Loucy (cell line): ENCODE data around the gene GPER1.
"Not testable (repeated sequence)": the region's sequence is repeated elsewhere in the genome, so short reads cannot be mapped to it uniquely, and the experiment has no call there.

Source experiments
- H2AFZ ChIP-seq: fragments of 200-600 bp; sonication (generic); 2 replicates; pipeline ENCODE4 v1.6.0; 2016; ENCODE audit warnings: antibody characterized with exemption, mild to moderate bottlenecking, low read length, moderate library complexity
- H3F3A ChIP-seq: fragments of 200-600 bp; 2 replicates; pipeline ENCODE4 v1.6.0; 2016; ENCODE audit warnings: antibody characterized with exemption, low read depth, mild to moderate bottlenecking
- H3K27me3 ChIP-seq: fragments of 200-600 bp; sonication (generic); 2 replicates; pipeline ENCODE4 v1.6.1; 2014; ENCODE audit warnings: low read length, mild to moderate bottlenecking; ENCODE audit not compliant: insufficient read depth, poor library complexity, severe bottlenecking
- H3K36me3 ChIP-seq: fragments of 200-600 bp; sonication (generic); 2 replicates; pipeline ENCODE4 v1.6.1; 2016; ENCODE audit warnings: low read length; ENCODE audit not compliant: insufficient read depth
- H3K4me1 ChIP-seq: fragments of 200-600 bp; sonication (generic); 2 replicates; pipeline ENCODE4 v1.5.1; 2014; ENCODE audit warnings: low read length, mild to moderate bottlenecking; ENCODE audit not compliant: insufficient read depth, poor library complexity, severe bottlenecking
- H3K4me2 ChIP-seq: fragments of 200-600 bp; sonication (generic); 2 replicates; pipeline ENCODE4 v1.6.0; 2014; ENCODE audit warnings: antibody characterized with exemption, low read length, low read depth, mild to moderate bottlenecking; ENCODE audit not compliant: poor library complexity, severe bottlenecking
- H3K4me3 ChIP-seq: fragments of 200-600 bp; sonication (generic); 2 replicates; pipeline ENCODE4 v1.5.1; 2014; ENCODE audit warnings: low read length, mild to moderate bottlenecking, mixed read lengths; ENCODE audit not compliant: poor library complexity, severe bottlenecking
- H3K79me2 ChIP-seq: fragments of 200-600 bp; sonication (generic); 2 replicates; pipeline ENCODE4 v1.6.1; 2014; ENCODE audit warnings: low read length; ENCODE audit not compliant: insufficient read depth
- H3K9ac ChIP-seq: fragments of 200-600 bp; sonication (generic); 2 replicates; pipeline ENCODE4 v1.6.0; 2014; ENCODE audit warnings: mild to moderate bottlenecking, low read depth, low read length, moderate library complexity; ENCODE audit not compliant: poor library complexity, severe bottlenecking
- H3K9me2 ChIP-seq: fragments of 200-600 bp; sonication (generic); replicated peaks from 2 replicates; pipeline ENCODE4 v1.6.1; 2016; ENCODE audit warnings: low read depth, low read length, mixed read lengths
- H3K9me3 ChIP-seq: fragments of 200-600 bp; sonication (generic); 2 replicates; pipeline ENCODE4 v1.6.1; 2014; ENCODE audit warnings: mild to moderate bottlenecking, antibody characterized with exemption, low read length, low read depth; ENCODE audit not compliant: insufficient read depth
- H4K20me1 ChIP-seq: fragments of 200-600 bp; sonication (generic); 2 replicates; pipeline ENCODE4 v1.6.0; 2014; ENCODE audit warnings: antibody characterized with exemption, low read length, mild to moderate bottlenecking; ENCODE audit not compliant: insufficient read depth, poor library complexity, severe bottlenecking
- EZH2phosphoT487 ChIP-seq: fragments of 200-600 bp; IDR thresholded peaks from 2 replicates; pipeline ENCODE4 v1.6.1; 2018; ENCODE audit warnings: antibody characterized with exemption, mild to moderate bottlenecking, moderate library complexity, borderline replicate concordance
- TF ChIP-seq, protein P1 (sequence below): fragments of 200-600 bp; sonication (generic); conservative IDR thresholded peaks from 2 replicates; pipeline ENCODE4 v1.5.1; 2014; ENCODE audit warnings: mild to moderate bottlenecking, antibody characterized with exemption, low read length

The GPER1 gene

DNA sequence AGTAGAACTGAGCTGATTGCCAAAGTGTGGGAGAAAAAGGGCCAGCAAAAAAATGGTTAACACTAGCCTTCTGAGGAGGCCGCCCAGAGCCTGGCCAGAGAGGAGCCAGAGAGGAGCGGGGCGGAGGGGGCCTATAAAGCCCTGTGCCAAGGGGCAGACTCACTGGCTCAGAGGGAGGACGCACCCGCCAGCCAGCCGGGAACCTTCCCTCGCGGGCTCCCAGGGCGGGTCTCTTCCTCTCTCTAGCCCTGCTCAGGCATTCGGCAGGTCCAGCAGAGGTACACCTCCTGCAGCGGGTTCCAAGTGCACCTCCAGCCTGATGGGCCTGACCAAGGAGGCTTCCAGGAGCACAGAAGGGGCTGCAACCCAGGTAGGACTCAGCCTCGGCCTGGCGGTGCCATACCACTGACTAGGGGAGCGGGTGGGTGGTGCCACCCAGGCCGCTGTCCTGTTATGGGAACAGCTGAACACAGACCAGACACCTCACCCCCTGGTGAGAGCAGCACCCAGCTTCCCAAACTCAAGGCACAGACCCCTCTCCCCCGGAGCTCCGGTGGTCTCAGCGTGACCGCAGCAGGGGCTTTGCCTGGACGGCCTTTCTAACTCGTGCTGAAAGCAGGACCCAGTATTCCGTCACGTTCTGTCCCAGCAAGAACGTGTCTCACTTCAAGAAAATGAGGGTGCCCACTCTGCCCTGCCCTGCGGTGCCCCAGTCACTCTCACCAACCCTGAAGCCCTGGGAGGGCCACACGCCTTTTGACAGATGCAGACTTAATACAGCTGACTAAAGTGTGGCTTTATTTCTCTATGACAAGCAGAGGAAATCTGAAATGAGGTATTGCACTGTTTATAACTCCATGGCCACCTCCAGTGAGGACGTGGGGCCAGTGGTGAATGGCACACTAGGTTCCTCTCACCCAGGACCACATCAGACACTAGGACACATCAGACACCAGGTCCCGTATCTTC lies at the start of gene GPER1:
Gene GPER1, plus strand, starts transcription at position 162 of the 969 bp plus-strand sequence. CDS start 3,616 bp downstream, outside the sequence.
- H3K4me1 ChIP-seq = peaks cover 4% of the 10 kb centered on the region
- no peaks in the 10 kb centered on the region for H3K9me2 ChIP-seq
- H3K9ac ChIP-seq = peak within 1 kb of the TSS; percentile 18
- H3K9me3 ChIP-seq = no peaks in the 10 kb centered on the region
- no peaks in the 10 kb centered on the region for H4K20me1 ChIP-seq
- no peak for TF ChIP-seq EZH2phosphoT487
- TF ChIP-seq, protein P1, sequence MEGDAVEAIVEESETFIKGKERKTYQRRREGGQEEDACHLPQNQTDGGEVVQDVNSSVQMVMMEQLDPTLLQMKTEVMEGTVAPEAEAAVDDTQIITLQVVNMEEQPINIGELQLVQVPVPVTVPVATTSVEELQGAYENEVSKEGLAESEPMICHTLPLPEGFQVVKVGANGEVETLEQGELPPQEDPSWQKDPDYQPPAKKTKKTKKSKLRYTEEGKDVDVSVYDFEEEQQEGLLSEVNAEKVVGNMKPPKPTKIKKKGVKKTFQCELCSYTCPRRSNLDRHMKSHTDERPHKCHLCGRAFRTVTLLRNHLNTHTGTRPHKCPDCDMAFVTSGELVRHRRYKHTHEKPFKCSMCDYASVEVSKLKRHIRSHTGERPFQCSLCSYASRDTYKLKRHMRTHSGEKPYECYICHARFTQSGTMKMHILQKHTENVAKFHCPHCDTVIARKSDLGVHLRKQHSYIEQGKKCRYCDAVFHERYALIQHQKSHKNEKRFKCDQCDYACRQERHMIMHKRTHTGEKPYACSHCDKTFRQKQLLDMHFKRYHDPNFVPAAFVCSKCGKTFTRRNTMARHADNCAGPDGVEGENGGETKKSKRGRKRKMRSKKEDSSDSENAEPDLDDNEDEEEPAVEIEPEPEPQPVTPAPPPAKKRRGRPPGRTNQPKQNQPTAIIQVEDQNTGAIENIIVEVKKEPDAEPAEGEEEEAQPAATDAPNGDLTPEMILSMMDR = no peak
- peak within 1 kb of the TSS; percentile 73; the same call in 1 of the 2 replicates for H2AFZ ChIP-seq
- no peak within 1 kb of the TSS for H3K4me3 ChIP-seq
- H3K79me2 ChIP-seq = no peaks in the 10 kb centered on the region
- H3K36me3 ChIP-seq = no peaks in the 10 kb centered on the region
- H3F3A ChIP-seq = no peaks in the 10 kb centered on the region
- no peaks in the 10 kb centered on the region for H3K27me3 ChIP-seq
- H3K4me2 ChIP-seq = no peak within 1 kb of the TSS

DNA sequence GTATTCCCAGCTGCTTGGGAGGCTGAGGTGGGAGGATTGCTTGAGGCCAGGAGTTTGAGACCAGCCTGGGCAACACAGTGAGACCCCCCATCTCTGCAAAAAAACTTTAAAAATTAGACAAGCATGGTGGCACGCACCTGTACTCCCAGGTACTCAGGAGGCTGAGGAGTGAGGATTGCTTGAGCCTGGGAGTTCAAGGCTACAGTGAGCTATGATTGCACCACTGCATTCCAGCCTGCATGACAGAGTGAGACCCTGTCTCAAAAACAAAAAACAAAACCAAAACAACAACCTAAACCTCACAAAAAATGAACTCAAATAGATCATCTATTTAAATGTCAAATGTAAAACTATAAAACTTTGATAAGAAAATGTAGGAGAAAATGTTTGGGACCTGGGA lies 47.7 kb upstream of the GPER1 start:
- H3K4me2 ChIP-seq, H3K4me3 ChIP-seq, H4K20me1 ChIP-seq, H3K27me3 ChIP-seq, H3K9me3 ChIP-seq, H3K9ac ChIP-seq, H3K79me2 ChIP-seq, H2AFZ ChIP-seq, H3K9me2 ChIP-seq, H3F3A ChIP-seq, H3K36me3 ChIP-seq: not testable (repeated sequence)
- peaks cover 33% of the 10 kb centered on the region for H3K4me1 ChIP-seq

DNA sequence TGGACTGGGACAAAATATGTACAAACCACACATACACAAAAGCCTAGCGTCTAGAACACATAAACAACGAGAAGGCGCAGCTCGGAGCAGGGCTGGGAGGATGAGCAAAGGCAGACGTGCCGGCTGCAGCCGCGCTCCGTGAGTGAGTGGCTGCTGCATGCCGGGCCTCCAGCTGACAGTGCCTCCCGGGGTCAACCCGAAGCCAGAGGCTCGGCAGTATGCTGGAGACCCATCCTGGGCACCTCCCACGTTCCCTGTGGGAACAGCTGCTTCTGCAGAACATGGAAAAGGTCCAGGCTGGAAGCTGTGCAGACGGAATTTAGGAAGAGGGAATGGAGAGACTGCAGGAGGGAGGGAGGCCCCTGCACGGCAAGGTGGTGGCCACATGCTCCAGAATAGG lies 47.1 kb upstream of the GPER1 start:
- Histone ChIP-seq H3K36me3 (no peaks in the 10 kb centered on the region), H3K4me1 (peaks cover 39% of the 10 kb centered on the region), H3K9me2 (no peaks in the 10 kb centered on the region), H3K27me3 (no peaks in the 10 kb centered on the region), H3F3A (peaks cover 8% of the 10 kb centered on the region; the same call in 1 of the 2 replicates), H3K4me3 (no peak overlapping the region), H3K79me2 (peaks cover 14% of the 10 kb centered on the region), H3K4me2 (no peak overlapping the region), H4K20me1 (no peaks in the 10 kb centered on the region), H2AFZ (no peak overlapping the region), H3K9me3 (no peaks in the 10 kb centered on the region), H3K9ac (no peak overlapping the region)
- no peak for TF ChIP-seq EZH2phosphoT487
- TF ChIP-seq, protein P1 = no peak
